ENCODE measurements around the gene HNRNPUL2. TPM values are rescaled to one million over a fixed set of nuclear protein-coding genes. Genes with fewer than 3 reads are reported as not detected.
"Not testable (repeated sequence)": the region's sequence is repeated elsewhere in the genome, so short reads cannot be mapped to it uniquely, and the experiment has no call there.

Gene HNRNPUL2
- polyA plus RNA-seq, 1 experiment, result 28.2 TPM

- ChIA-PET POLR2A (interaction anchor here (0.6 kb wide), 1 partner anchor 153 kb away, joined by 3 read pairs; no protein-coding TSS in a partner anchor), CTCF (interaction anchor here (2.8 kb wide), 1 partner anchor 8 kb away, joined by 22 read pairs; no protein-coding TSS in a partner anchor)
- no peak overlapping the region for H3K27ac ChIP-seq (ENCODE audit: low read depth, low read length)
- DNase-seq (ENCODE audit: low read depth, low spot score), result no peak
- no peaks in the 10 kb centered on the region for H3K9me3 ChIP-seq (ENCODE audit: control insufficient read depth, insufficient read depth, low read length)
- no peaks in the 10 kb centered on the region for H3K27me3 ChIP-seq (ENCODE audit: control insufficient read depth, insufficient read depth, low read length)
- no peak overlapping the region for H3K4me3 ChIP-seq (ENCODE audit: low read depth, low read length)
- no peak for TF ChIP-seq CTCF (IDR thresholded peaks at IDR 0.05; ENCODE audit: low read depth, low read length)
Observed at GRCh38 chr11:62702246-62702645, 25.0 kb downstream of the HNRNPUL2 start.

GRCh38 chr11:62694455-62695167 lies 32.6 kb downstream of the HNRNPUL2 start:
- Histone ChIP-seq H3K27ac (ENCODE audit: low read depth, low read length) (no peak overlapping the region), H3K4me3 (ENCODE audit: low read depth, low read length) (no peak overlapping the region), H3K9me3 (ENCODE audit: control insufficient read depth, insufficient read depth, low read length) (no peaks in the 10 kb centered on the region), H3K27me3 (ENCODE audit: control insufficient read depth, insufficient read depth, low read length) (no peaks in the 10 kb centered on the region)
- TF ChIP-seq CTCF (IDR thresholded peaks at IDR 0.05; ENCODE audit: low read depth, low read length), result peak; percentile 90
- POLR2A ChIA-PET, result interaction anchor here (0.6 to 2.7 kb wide), 7 partner anchors 11 to 73 kb away, joined by 3 to 21 read pairs (median 4); partner anchors contain the start of genes B3GAT3, C11orf98, CSKMT and HNRNPUL2
- peak; percentile 55 for DNase-seq (ENCODE audit: low read depth, low spot score)
- CTCF ChIA-PET, result interaction anchor here (0.7 to 4.3 kb wide), 15 partner anchors 9 to 319 kb away, joined by 3 to 36 read pairs (median 5); partner anchors contain the start of genes C11orf98 and CSKMT

- not testable (repeated sequence) for H3K27ac ChIP-seq (ENCODE audit: low read depth, low read length); H3K9me3 ChIP-seq (ENCODE audit: control insufficient read depth, insufficient read depth, low read length); DNase-seq (ENCODE audit: low read depth, low spot score); H3K4me3 ChIP-seq (ENCODE audit: low read depth, low read length); H3K27me3 ChIP-seq (ENCODE audit: control insufficient read depth, insufficient read depth, low read length)
- ChIA-PET POLR2A (interaction anchor here (2.7 kb wide), 1 partner anchor 28 kb away, joined by 21 read pairs; the partner anchor contains the start of genes C11orf98 and CSKMT), CTCF (interaction anchor here (0.6 to 4.3 kb wide), 14 partner anchors 8 to 312 kb away, joined by 3 to 36 read pairs (median 5); partner anchors contain the start of genes C11orf98 and CSKMT)
Observed at GRCh38 chr11:62693624-62694023, 33.6 kb downstream of the HNRNPUL2 start.

GRCh38 chr11:62689421-62690183 lies 37.7 kb downstream of the HNRNPUL2 start, which contains the start of gene LRRN4CL:
Gene LRRN4CL, minus strand, starts transcription at chr11:62689530. Its CDS starts 1,022 bp downstream, at chr11:62688508.
- Histone ChIP-seq H3K27ac (ENCODE audit: low read depth, low read length) (peak within 1 kb of the TSS; percentile 92), H3K27me3 (ENCODE audit: control insufficient read depth, insufficient read depth, low read length) (no peaks in the 10 kb centered on the region), H3K9me3 (ENCODE audit: control insufficient read depth, insufficient read depth, low read length) (no peaks in the 10 kb centered on the region), H3K4me3 (ENCODE audit: low read depth, low read length) (peak within 1 kb of the TSS; percentile 48)
- CTCF ChIA-PET, result interaction anchor here (0.5 to 2.7 kb wide), 6 partner anchors 9 to 313 kb away, joined by 3 to 31 read pairs (median 4); partner anchors contain the start of gene LBHD1
- POLR2A ChIA-PET, result interaction anchor here (0.5 to 3.4 kb wide), 21 partner anchors 9 to 862 kb away, joined by 3 to 35 read pairs (median 7); partner anchors contain the start of genes B3GAT3, C11orf98, CSKMT and EEF1G
- TF ChIP-seq CTCF (IDR thresholded peaks at IDR 0.05; ENCODE audit: low read depth, low read length), result no peak
- DNase-seq (ENCODE audit: low read depth, low spot score), result peak; percentile 85

GRCh38 chr11:62688491-62688890 lies 38.8 kb downstream of the HNRNPUL2 start:
- Histone ChIP-seq H3K9me3 (ENCODE audit: control insufficient read depth, insufficient read depth, low read length) (no peaks in the 10 kb centered on the region), H3K27ac (ENCODE audit: low read depth, low read length) (peak overlapping the region; percentile 92), H3K4me3 (ENCODE audit: low read depth, low read length) (peak overlapping the region; percentile 10; the same call in 1 of the 2 replicates), H3K27me3 (ENCODE audit: control insufficient read depth, insufficient read depth, low read length) (no peaks in the 10 kb centered on the region)
- no peak for TF ChIP-seq CTCF (IDR thresholded peaks at IDR 0.05; ENCODE audit: low read depth, low read length)
- DNase-seq (ENCODE audit: low read depth, low spot score), result no peak
- ChIA-PET POLR2A (interaction anchor here (1.3 to 3.4 kb wide), 9 partner anchors 7 to 153 kb away, joined by 5 to 35 read pairs (median 13); partner anchors contain the start of genes C11orf98, CSKMT, INTS5 and LBHD1), CTCF (interaction anchor here (2.7 kb wide), 1 partner anchor 8 kb away, joined by 31 read pairs; no protein-coding TSS in a partner anchor)

All from AG04450 (cell line).